NAMALWA (cell line): Measurements from ENCODE around the gene STK31.
A peak's percentile ranks its signal among the peaks of the same experiment; 100 is the strongest.
"Not testable (repeated sequence)": the region's sequence is repeated elsewhere in the genome, so short reads cannot be mapped to it uniquely, and the experiment has no call there.

ENCODE experiments used
- DNase-seq: peaks from one replicate; pipeline ENCODE4 v3.0.0-alpha.2; 2015; ENCODE audit warnings: low spot score

STK31 gene

GRCh38 chr7:23710000-23710399 is at the start of gene STK31:
Gene STK31 (plus strand): TSS chr7:23710219. CDS start chr7:23710286, 67 bp downstream.
- DNase-seq: no peak

- DNase-seq: no peak
Measured at GRCh38 chr7:23661385-23661784, 48.6 kb upstream of the STK31 start.

- DNase-seq: no peak
Measured at GRCh38 chr7:23662124-23662983, 47.7 kb upstream of the STK31 start.

- DNase-seq: no peak
Measured at GRCh38 chr7:23662984-23663313, 47.1 kb upstream of the STK31 start.

- no peak for DNase-seq
Measured at GRCh38 chr7:23664122-23664521, 45.9 kb upstream of the STK31 start.

- DNase-seq: no peak
Measured at GRCh38 chr7:23672033-23672432, 38.0 kb upstream of the STK31 start.

- peak; percentile 79 for DNase-seq
Measured at GRCh38 chr7:23679898-23680413, 30.1 kb upstream of the STK31 start, which contains the start of gene FAM221A. Gene FAM221A (plus strand): TSS chr7:23680199. CDS start chr7:23680219, 20 bp downstream.

GRCh38 chr7:23680414-23681405 is 29.3 kb upstream of the STK31 start:
- DNase-seq: peak; percentile 35

- not testable (repeated sequence) for DNase-seq
Measured at GRCh38 chr7:23684041-23684440, 26.0 kb upstream of the STK31 start.

GRCh38 chr7:23685731-23686130 is 24.3 kb upstream of the STK31 start:
- no peak for DNase-seq

- DNase-seq: no peak
Measured at GRCh38 chr7:23687011-23687410, 23.0 kb upstream of the STK31 start.

GRCh38 chr7:23689165-23689564 is 20.9 kb upstream of the STK31 start:
- DNase-seq: no peak

- no peak for DNase-seq
Measured at GRCh38 chr7:23691320-23691719, 18.7 kb upstream of the STK31 start.

- no peak for DNase-seq
Measured at GRCh38 chr7:23693224-23693623, 16.8 kb upstream of the STK31 start.

GRCh38 chr7:23696916-23697441 is 13.0 kb upstream of the STK31 start:
- DNase-seq: peak; percentile 85

GRCh38 chr7:23698822-23699221 is 11.2 kb upstream of the STK31 start:
- no peak for DNase-seq

GRCh38 chr7:23700046-23700445 is 10.0 kb upstream of the STK31 start:
- DNase-seq: peak; percentile 41

GRCh38 chr7:23709081-23709750 is 803 bp upstream of the STK31 start:
- no peak for DNase-seq

GRCh38 chr7:23712368-23713284 is 2.6 kb downstream of the STK31 start:
- DNase-seq: peak; percentile 78
